Breast epithelium (tissue), 4 donors: Measurements from ENCODE around the gene ARHGEF1. TPM values are rescaled to one million over a fixed set of nuclear protein-coding genes. Genes with fewer than 3 reads are reported as not detected.

Experiments
- DNase-seq, 2 donors: peaks; one replicate each; pipeline ENCODE4 v3.0.0-alpha.2; 2019; ENCODE audit warnings: low spot score in 2 of 2
- H3K27ac ChIP-seq, 2 donors: fragments of 200-600 bp; sonication (generic) in 1 of 2; one replicate each; pipeline ENCODE4 v1.5.1; 2016 to 2019; ENCODE audit warnings: mild to moderate bottlenecking in 1 of 2
- H3K27me3 ChIP-seq, 2 donors: fragments of 200-600 bp; sonication (generic) in 1 of 2; one replicate each; pipeline versions ENCODE4 v1.5.1 to v1.6.0; 2017 to 2019; ENCODE audit warnings: control low read depth in 1 of 2, mild to moderate bottlenecking in 1 of 2
- H3K36me3 ChIP-seq: fragments of 200-600 bp; one replicate; pipeline ENCODE4 v1.5.1; 2019
- H3K4me1 ChIP-seq, 2 donors: fragments of 200-600 bp; sonication (generic); one replicate each; pipeline ENCODE4 v1.5.1; 2016 to 2019; ENCODE audit warnings: control low read depth in 1 of 2
- H3K4me3 ChIP-seq, 3 donors: fragments of 200-600 bp; sonication (generic); 1 replicate in 2 of 3; 2 replicates in 1 of 3; pipeline ENCODE4 v1.5.1; 2016 to 2019; ENCODE audit warnings: mild to moderate bottlenecking in 3 of 3, moderate library complexity in 2 of 3
- H3K9me3 ChIP-seq, 2 donors: fragments of 200-600 bp; sonication (generic) in 1 of 2; one replicate each; pipeline ENCODE4 v1.5.1; 2016 to 2019; ENCODE audit warnings: control low read depth in 1 of 2
- CTCF ChIP-seq, 3 donors: fragments of 450-650 bp; IDR thresholded peaks; one replicate each; pipeline ENCODE4 v1.5.1; 2016 to 2017; ENCODE audit warnings: antibody characterized with exemption in 3 of 3, mild to moderate bottlenecking in 3 of 3, moderate library complexity in 3 of 3
- POLR2A ChIP-seq: fragments of 450-650 bp; IDR thresholded peaks from one replicate; pipeline ENCODE4 v1.6.1; 2016; ENCODE audit warnings: antibody characterized with exemption, mild to moderate bottlenecking, moderate library complexity
- POLR2AphosphoS5 ChIP-seq, 3 donors: sonication (generic); formaldehyde crosslinking; IDR thresholded peaks; one replicate each; pipeline ENCODE4 v1.6.1; 2017; ENCODE audit warnings: antibody characterized with exemption in 3 of 3
- intact Hi-C: fragments of 100-400 bp; cut with DNase I; formaldehyde crosslinking; loops from one replicate; pipeline ENCODE4 v1.15.1; 2023; ENCODE audit warnings: low total_unique reads
- total RNA-seq, 3 donors: library from RNA; depleted of rRNA; stranded (reverse); fragments of >200 nt; gene quantifications; one replicate each; pipeline ENCODE4 v1.1.0, GENCODE V29; 2016

ARHGEF1 gene
- total RNA-seq, 3 donors from 2014 or later = 55.0 to 61.9 (median 55.7) TPM

- peak in 1 of 2 donors; percentile 48 for DNase-seq
- TF ChIP-seq CTCF (IDR thresholded peaks at IDR 0.05) (no peak), POLR2AphosphoS5 (IDR thresholded peaks at IDR 0.05) (no peak), POLR2A (no peak)
- no peak overlapping the region for H3K27ac ChIP-seq
- H3K4me3 ChIP-seq = no peak overlapping the region
- no peaks in the 10 kb centered on the region for H3K9me3 ChIP-seq
- H3K4me1 ChIP-seq = peaks cover 0 to 5% of the 10 kb centered on the region in 2 donors
- intact Hi-C loops = no loop called here
- peaks cover 0 to 6% of the 10 kb centered on the region in 2 donors for H3K27me3 ChIP-seq
- no peaks in the 10 kb centered on the region for H3K36me3 ChIP-seq
These were observed 62.3 kb downstream of the ARHGEF1 start for GRCh38 chr19:41945135-41945766.

DNA sequence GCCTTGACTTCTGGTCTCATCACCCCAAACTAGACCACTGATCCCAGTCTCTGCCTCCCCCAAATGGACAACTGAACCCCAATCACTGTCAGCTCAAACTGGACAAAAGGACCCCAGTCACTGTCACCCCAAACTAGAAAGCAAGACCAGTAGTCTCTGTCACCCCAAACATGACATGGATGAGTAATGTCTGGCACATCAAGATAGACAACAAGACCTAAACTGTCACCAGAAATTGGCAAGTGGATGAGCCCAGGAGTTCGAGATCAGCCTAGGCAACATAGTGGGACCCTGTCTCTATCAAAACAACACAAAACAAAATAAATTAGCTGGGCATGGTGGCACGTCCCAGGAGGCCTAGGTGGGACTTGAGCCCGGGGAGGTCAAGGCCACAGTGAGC, 64.1 kb downstream of the ARHGEF1 start:
- no peak for DNase-seq
- Histone ChIP-seq H3K9me3 (no peaks in the 10 kb centered on the region), H3K4me1 (no peaks in the 10 kb centered on the region), H3K36me3 (no peaks in the 10 kb centered on the region), H3K27ac (no peak overlapping the region), H3K27me3 (no peaks in the 10 kb centered on the region), H3K4me3 (no peak overlapping the region)
- intact Hi-C loops = no loop called here
- no peak for TF ChIP-seq POLR2AphosphoS5 (IDR thresholded peaks at IDR 0.05)
- no peak for TF ChIP-seq POLR2A

GRCh38 chr19:41951686-41952172, 68.7 kb downstream of the ARHGEF1 start:
- peak; percentile 42 to 76 for DNase-seq
- TF ChIP-seq POLR2AphosphoS5 (IDR thresholded peaks at IDR 0.05) (no peak), CTCF (IDR thresholded peaks at IDR 0.05) (peak; percentile 86 to 95 (median 90))
- no peaks in the 10 kb centered on the region for H3K9me3 ChIP-seq
- intact Hi-C loops = no loop called here
- H3K4me1 ChIP-seq = no peaks in the 10 kb centered on the region
- H3K27ac ChIP-seq = no peak overlapping the region
- no peaks in the 10 kb centered on the region for H3K27me3 ChIP-seq
- no peak overlapping the region for H3K4me3 ChIP-seq
- H3K36me3 ChIP-seq = no peaks in the 10 kb centered on the region

DNA sequence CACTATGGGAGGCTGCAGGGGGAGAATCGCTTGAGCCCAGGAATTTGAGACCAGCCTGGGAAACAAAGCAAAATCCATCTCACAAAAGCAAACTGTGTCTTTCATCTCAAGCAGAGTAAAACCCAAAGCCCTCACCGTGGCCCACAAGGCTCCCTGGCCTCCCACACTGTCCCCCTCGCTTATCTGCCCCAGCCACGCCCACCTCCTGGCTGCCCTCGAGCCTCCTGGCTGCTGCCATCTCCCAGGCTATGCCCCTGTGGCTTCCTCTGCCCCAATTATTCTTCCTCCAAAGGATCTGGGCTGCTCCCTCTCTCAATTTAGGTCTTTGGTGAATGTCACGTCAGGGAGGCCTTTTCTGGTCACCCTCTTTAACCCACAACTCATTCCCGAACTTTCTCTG, 72.5 kb downstream of the ARHGEF1 start:
- no peaks in the 10 kb centered on the region for H3K36me3 ChIP-seq
- DNase-seq = no peak
- no peaks in the 10 kb centered on the region for H3K9me3 ChIP-seq
- TF ChIP-seq POLR2A = no peak
- no peak for TF ChIP-seq POLR2AphosphoS5 (IDR thresholded peaks at IDR 0.05)
- no peak overlapping the region for H3K27ac ChIP-seq
- intact Hi-C loops = loop anchor here (5.0 kb wide), 1 partner anchor 868 kb away; the partner anchor contains the start of gene CYP2A13
- H3K4me1 ChIP-seq = peaks cover 0 to 11% of the 10 kb centered on the region in 2 donors
- H3K27me3 ChIP-seq = no peaks in the 10 kb centered on the region
- H3K4me3 ChIP-seq = no peak overlapping the region

- TF ChIP-seq CTCF (IDR thresholded peaks at IDR 0.05) = no peak
- TF ChIP-seq POLR2AphosphoS5 (IDR thresholded peaks at IDR 0.05) = no peak
- no peak for TF ChIP-seq POLR2A
- H3K9me3 ChIP-seq = no peaks in the 10 kb centered on the region
- intact Hi-C loops = loop anchor here (5.0 kb wide), 1 partner anchor 869 kb away; the partner anchor contains the start of gene CYP2A13
- H3K36me3 ChIP-seq = no peaks in the 10 kb centered on the region
- no peak overlapping the region for H3K27ac ChIP-seq
- no peak overlapping the region for H3K4me3 ChIP-seq
- peaks cover 0 to 11% of the 10 kb centered on the region in 2 donors for H3K4me1 ChIP-seq
- DNase-seq = no peak
- no peaks in the 10 kb centered on the region for H3K27me3 ChIP-seq
These were observed 73.6 kb downstream of the ARHGEF1 start for GRCh38 chr19:41956621-41957020.

Other genes starting within 250 kb of the ARHGEF1 start
- gene CEACAM7, start 194.9 kb upstream of the ARHGEF1 start, total RNA-seq = 10 to 100 TPM in 1 of 3 donors, under 1 TPM in 1, not detected in 1; 0.15 to 25.2 TPM
- 10 to 100 TPM in 1 of 3 donors, not detected in 2; 27.2 TPM for gene CEACAM5, start 174.6 kb upstream of the ARHGEF1 start, total RNA-seq
- 1 to 10 TPM in 2 of 3 donors, not detected in 1; 1.0 to 6.9 TPM for gene CEACAM6, start 127.7 kb upstream of the ARHGEF1 start, total RNA-seq
- gene CEACAM3, start 86.6 kb upstream of the ARHGEF1 start, total RNA-seq = under 1 TPM in 1 of 3 donors, not detected in 2; 0.64 TPM
- gene LYPD4, start 38.5 kb upstream of the ARHGEF1 start, total RNA-seq = not detected
- gene DMRTC2, start 38.1 kb upstream of the ARHGEF1 start, total RNA-seq = not detected
- gene RPS19, start 22.9 kb upstream of the ARHGEF1 start, total RNA-seq = 1,000 to 10,000 TPM in 2 of 3 donors, 100 to 1,000 TPM in 1; 756 to 2,084 (median 1,264) TPM
- gene CD79A, start 5.9 kb upstream of the ARHGEF1 start, total RNA-seq = 1 to 10 TPM in 2 of 3 donors, under 1 TPM in 1; 0.80 to 2.9 (median 1.8) TPM
- gene ERFL, start 45.3 kb downstream of the ARHGEF1 start, total RNA-seq = under 1 TPM in 1 of 3 donors, not detected in 2; 0.15 TPM
- 100 to 1,000 TPM; 150 to 190 (median 153) TPM for gene RABAC1, start 76.1 kb downstream of the ARHGEF1 start, total RNA-seq
- gene ATP1A3, start 111.0 kb downstream of the ARHGEF1 start, total RNA-seq = not detected
- gene GRIK5, start 187.0 kb downstream of the ARHGEF1 start, total RNA-seq = 1 to 10 TPM in 2 of 3 donors, not detected in 1; 1.6 to 1.9 TPM
- gene ZNF574, start 193.0 kb downstream of the ARHGEF1 start, total RNA-seq = 10 to 100 TPM; 13.8 to 19.2 (median 15.1) TPM
- gene POU2F2, start 249.3 kb downstream of the ARHGEF1 start, total RNA-seq = 1 to 10 TPM; 1.2 to 2.9 (median 1.6) TPM